HEK293 (cell line): ENCODE results near the gene CLASP1.

Source experiments
- CTCF ChIA-PET: fragments of 350-600 bp; formaldehyde crosslinking; extraction: SDS; loops from one replicate; lab custom pipeline; 2021; ENCODE audit warnings: antibody characterized with exemption; lab: Yijun Ruan, JAX
- POLR2A ChIA-PET: fragments of 300-600 bp; formaldehyde crosslinking; extraction: SDS; loops from one replicate; lab custom pipeline; 2020; ENCODE audit warnings: antibody characterized with exemption, inconsistent platforms; lab: Yijun Ruan, JAX
- H3K27ac ChIP-seq: fragments of 200-500 bp; sonication (Bioruptor generic); 2 replicates; pipeline ENCODE4 v1.5.1; 2014; ENCODE audit warnings: low read depth, low read length, control low read depth, inconsistent platforms; ENCODE audit errors: extremely low read depth
- H3K36me3 ChIP-seq, 2 experiments: fragments of 200-500 bp in 1 of 2; sonication (Bioruptor generic) in 1 of 2; 1 replicate in 1 of 2; 2 replicates in 1 of 2; pipeline ENCODE4 v1.5.1; 2014 to 2017; ENCODE audit warnings: inconsistent platforms in 2 of 2, low read length in 2 of 2; ENCODE audit not compliant: control insufficient read depth in 2 of 2, insufficient read depth in 1 of 2
- H3K4me1 ChIP-seq: fragments of 200-500 bp; sonication (Bioruptor generic); 2 replicates; pipeline ENCODE4 v1.5.1; 2014; ENCODE audit warnings: mild to moderate bottlenecking, low read length, inconsistent platforms; ENCODE audit not compliant: control insufficient read depth, insufficient read depth
- H3K4me3 ChIP-seq: 2 replicates; pipeline ENCODE4 v1.5.1; 2011; ENCODE audit warnings: low read depth, mild to moderate bottlenecking, control low read depth, low read length, moderate library complexity
- H3K9me3 ChIP-seq: fragments of 200-500 bp; sonication (Bioruptor generic); 2 replicates; pipeline ENCODE4 v1.5.1; 2014; ENCODE audit warnings: low read depth, low read length, inconsistent platforms; ENCODE audit not compliant: control insufficient read depth, insufficient read depth
- CTCF ChIP-seq: fragments of 450-650 bp; formaldehyde crosslinking; IDR thresholded peaks from 2 replicates; pipeline ENCODE4 v1.5.1; 2016; ENCODE audit warnings: missing biosample characterization, missing genetic modification characterization
- GLI2 ChIP-seq: fragments of 450-650 bp; formaldehyde crosslinking; IDR thresholded peaks from 2 replicates; pipeline ENCODE4; 2017; ENCODE audit warnings: missing biosample characterization, missing genetic modification characterization, low read depth, borderline replicate concordance
- GLIS1 ChIP-seq: fragments of 450-650 bp; formaldehyde crosslinking; IDR thresholded peaks from 2 replicates; pipeline ENCODE4 v1.5.1; 2016; ENCODE audit warnings: missing biosample characterization, missing genetic modification characterization
- MYNN ChIP-seq: fragments of 450-650 bp; formaldehyde crosslinking; IDR thresholded peaks from 2 replicates; pipeline ENCODE4 v1.5.1; 2016; ENCODE audit warnings: missing biosample characterization, missing genetic modification characterization, borderline replicate concordance
- PRDM10 ChIP-seq: fragments of 450-650 bp; formaldehyde crosslinking; IDR thresholded peaks from 2 replicates; pipeline ENCODE4 v1.5.1; 2016; ENCODE audit warnings: missing biosample characterization, missing genetic modification characterization
- PRDM6 ChIP-seq: fragments of 450-650 bp; formaldehyde crosslinking; IDR thresholded peaks from 2 replicates; pipeline ENCODE4 v1.5.1; 2017; ENCODE audit warnings: missing biosample characterization, missing genetic modification characterization
- TRIM28 ChIP-seq: IDR thresholded peaks from 2 replicates; pipeline ENCODE4 v1.6.1; 2011; ENCODE audit warnings: low read length, control low read depth, borderline replicate concordance
- ZBTB17 ChIP-seq: fragments of 450-650 bp; formaldehyde crosslinking; IDR thresholded peaks from 2 replicates; pipeline ENCODE4 v1.5.1; 2016; ENCODE audit warnings: missing biosample characterization, missing genetic modification characterization
- ZBTB20 ChIP-seq: fragments of 450-650 bp; formaldehyde crosslinking; IDR thresholded peaks from 2 replicates; pipeline ENCODE4 v1.5.1; 2016; ENCODE audit warnings: missing biosample characterization, missing genetic modification characterization
- ZBTB49 ChIP-seq: fragments of 450-650 bp; formaldehyde crosslinking; IDR thresholded peaks from 2 replicates; pipeline ENCODE4 v1.5.1; 2016; ENCODE audit warnings: missing biosample characterization, missing genetic modification characterization, low read depth
- ZIC2 ChIP-seq: fragments of 450-650 bp; formaldehyde crosslinking; IDR thresholded peaks from 2 replicates; pipeline ENCODE4 v1.5.1; 2016; ENCODE audit warnings: missing biosample characterization, missing genetic modification characterization
- ZNF157 ChIP-seq: fragments of 450-650 bp; formaldehyde crosslinking; IDR thresholded peaks from 2 replicates; pipeline ENCODE4 v1.5.1; 2016; ENCODE audit warnings: missing biosample characterization, missing genetic modification characterization
- ZNF366 ChIP-seq: fragments of 450-650 bp; formaldehyde crosslinking; conservative IDR thresholded peaks from 2 replicates; pipeline ENCODE4 v1.5.1; 2016; ENCODE audit warnings: missing biosample characterization, missing genetic modification characterization
- ZNF600 ChIP-seq: fragments of 450-650 bp; formaldehyde crosslinking; IDR thresholded peaks from 2 replicates; pipeline ENCODE4 v1.5.1; 2016; ENCODE audit warnings: missing biosample characterization, missing genetic modification characterization
- ZNF677 ChIP-seq: fragments of 450-650 bp; IDR thresholded peaks from 2 replicates; pipeline ENCODE4 v1.5.0; 2018; ENCODE audit warnings: missing biosample characterization, mild to moderate bottlenecking, missing genetic modification characterization, moderate library complexity
- ZNF843 ChIP-seq: fragments of 450-650 bp; formaldehyde crosslinking; IDR thresholded peaks from 2 replicates; pipeline ENCODE4 v1.5.1; 2016; ENCODE audit warnings: missing biosample characterization, missing genetic modification characterization
- TF ChIP-seq, protein P1 (sequence below): fragments of 450-650 bp; formaldehyde crosslinking; IDR thresholded peaks from 2 replicates; pipeline ENCODE4 v1.5.1; 2016; ENCODE audit warnings: missing biosample characterization, missing genetic modification characterization

Gene CLASP1

GRCh38 chr2:121480826-121481225, 168.4 kb downstream of the CLASP1 start:
- ChIA-PET CTCF (interaction anchor here (0.9 to 1.8 kb wide), 7 partner anchors 9 to 389 kb away, joined by 3 to 8 read pairs (median 3); no protein-coding TSS in a partner anchor), POLR2A (no interaction called here)
- no peaks in the 10 kb centered on the region for H3K36me3 ChIP-seq
- no peak overlapping the region for H3K27ac ChIP-seq
- peaks cover 21% of the 10 kb centered on the region for H3K4me1 ChIP-seq
- H3K9me3 ChIP-seq = no peaks in the 10 kb centered on the region
- TF ChIP-seq MYNN (tag by site-specific recombination) (no peak), ZBTB20 (tag by site-specific recombination) (peak; percentile 70), ZNF677 (tag by site-specific recombination) (no peak), PRDM10 (tag by site-specific recombination) (peak; percentile 51; the same call in 1 of the 2 replicates), TRIM28 (no peak)
- H3K4me3 ChIP-seq = no peak overlapping the region

- H3K27ac ChIP-seq = no peak overlapping the region
- ChIA-PET POLR2A (interaction anchor here (0.6 kb wide), 1 partner anchor 11 kb away, joined by 3 read pairs; no protein-coding TSS in a partner anchor), CTCF (interaction anchor here (0.6 to 1.8 kb wide), 11 partner anchors 9 to 388 kb away, joined by 3 to 8 read pairs (median 3); no protein-coding TSS in a partner anchor)
- no peak overlapping the region for H3K4me3 ChIP-seq
- no peaks in the 10 kb centered on the region for H3K9me3 ChIP-seq
- TF ChIP-seq ZNF843 (tag by site-specific recombination) (0 out of 2 replicates have a peak, but pooled peaks have one; percentile 12), CTCF (tag by site-specific recombination) (peak; percentile 48; the same call in 1 of the 2 replicates), ZBTB49 (tag by site-specific recombination) (no peak), ZNF600 (tag by site-specific recombination) (0 out of 2 replicates have a peak, but pooled peaks have one; percentile 51), GLIS1 (tag by site-specific recombination) (peak; percentile 40; the same call in 1 of the 2 replicates), ZBTB17 (tag by site-specific recombination) (peak; percentile 37), ZNF366 (0 out of 2 replicates have a peak, but pooled peaks have one; percentile 17), ZNF157 (no peak), PRDM10 (tag by site-specific recombination) (peak; percentile 40; the same call in 1 of the 2 replicates), GLI2 (tag by site-specific recombination) (no peak), ZIC2 (tag by site-specific recombination) (peak; percentile 85), PRDM6 (tag by site-specific recombination) (0 out of 2 replicates have a peak, but pooled peaks have one; percentile 12)
- TF ChIP-seq, protein P1, sequence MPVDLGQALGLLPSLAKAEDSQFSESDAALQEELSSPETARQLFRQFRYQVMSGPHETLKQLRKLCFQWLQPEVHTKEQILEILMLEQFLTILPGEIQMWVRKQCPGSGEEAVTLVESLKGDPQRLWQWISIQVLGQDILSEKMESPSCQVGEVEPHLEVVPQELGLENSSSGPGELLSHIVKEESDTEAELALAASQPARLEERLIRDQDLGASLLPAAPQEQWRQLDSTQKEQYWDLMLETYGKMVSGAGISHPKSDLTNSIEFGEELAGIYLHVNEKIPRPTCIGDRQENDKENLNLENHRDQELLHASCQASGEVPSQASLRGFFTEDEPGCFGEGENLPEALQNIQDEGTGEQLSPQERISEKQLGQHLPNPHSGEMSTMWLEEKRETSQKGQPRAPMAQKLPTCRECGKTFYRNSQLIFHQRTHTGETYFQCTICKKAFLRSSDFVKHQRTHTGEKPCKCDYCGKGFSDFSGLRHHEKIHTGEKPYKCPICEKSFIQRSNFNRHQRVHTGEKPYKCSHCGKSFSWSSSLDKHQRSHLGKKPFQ = peak; percentile 93
- H3K36me3 ChIP-seq = no peaks in the 10 kb centered on the region
- H3K4me1 ChIP-seq = peaks cover 21% of the 10 kb centered on the region
Observed at GRCh38 chr2:121479882-121480522, 169.3 kb downstream of the CLASP1 start.
